Lower leg skin (tissue), 3 donors: ENCODE results near the gene BAHCC1.

ENCODE experiments used
- CTCF ChIP-seq, 3 donors: fragments of 450-650 bp; IDR thresholded peaks; one replicate each; pipeline ENCODE4 v1.5.1; 2016; ENCODE audit warnings: antibody characterized with exemption in 3 of 3, mild to moderate bottlenecking in 3 of 3, moderate library complexity in 2 of 3
- POLR2A ChIP-seq, 2 donors: fragments of 450-650 bp; IDR thresholded peaks; one replicate each; pipeline ENCODE4 v1.6.1; 2016 to 2017; ENCODE audit warnings: antibody characterized with exemption in 2 of 2, mild to moderate bottlenecking in 1 of 2, moderate library complexity in 1 of 2

DNA sequence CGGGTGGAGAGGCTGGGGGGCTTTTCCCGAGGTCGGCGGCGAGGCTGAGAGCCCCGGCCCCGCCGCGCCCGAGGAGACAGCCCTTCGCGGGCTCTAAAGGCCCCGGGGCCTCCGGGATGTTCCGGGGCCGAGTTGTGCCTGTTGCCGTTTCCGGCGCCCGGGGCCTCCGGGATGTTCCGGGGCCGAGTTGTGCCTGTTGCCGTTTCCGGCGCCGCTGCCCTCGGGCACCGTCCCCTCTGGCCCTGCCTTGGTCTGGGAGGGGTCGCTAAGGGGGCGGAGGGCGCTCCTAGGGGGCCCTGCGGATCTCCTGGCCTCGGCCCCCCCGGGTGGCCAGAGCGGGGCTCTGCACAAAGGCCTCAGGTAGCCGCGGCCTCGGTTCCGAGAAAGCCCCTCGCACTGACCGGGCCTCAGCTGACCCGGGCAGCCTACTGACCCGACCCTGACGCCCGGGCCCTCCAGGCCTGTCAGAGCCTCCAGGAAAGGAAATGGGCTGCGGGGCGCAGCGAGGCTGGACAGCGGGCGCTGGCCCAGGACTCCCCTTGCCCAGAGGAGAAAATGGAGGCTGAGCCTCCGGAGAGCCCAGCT lies 93.1 kb downstream of the BAHCC1 start:
- no peak for TF ChIP-seq CTCF (IDR thresholded peaks at IDR 0.05)
- no peak for TF ChIP-seq POLR2A (IDR thresholded peaks at IDR 0.05)
